Astrocyte (in vitro differentiated cells and primary cell): Measurements from ENCODE around the gene COG4. TPM values are rescaled to one million over a fixed set of nuclear protein-coding genes. Genes with fewer than 3 reads are reported as not detected.

ENCODE experiments used
- DNase-seq: peaks from one replicate; pipeline ENCODE4 v3.0.0-alpha.2; 2010; ENCODE audit warnings: low read depth
- FAIRE-seq: peaks from 2 replicates; lab custom pipeline; 2011; peaks lifted over from hg19 to GRCh38; lab: Jason Lieb, UNC
- H2AFZ ChIP-seq: 2 replicates; pipeline ENCODE4 v1.6.0; 2012; ENCODE audit warnings: low read depth, low read length, inconsistent platforms
- H3K27ac ChIP-seq: 2 replicates; pipeline ENCODE4 v1.5.1; 2011; ENCODE audit warnings: low read depth, low read length, inconsistent platforms
- H3K27me3 ChIP-seq: 2 replicates; pipeline ENCODE4 v1.6.0; 2011; ENCODE audit warnings: low read length, inconsistent platforms; ENCODE audit not compliant: insufficient read depth
- H3K36me3 ChIP-seq: 2 replicates; pipeline ENCODE4 v1.5.1; 2011; ENCODE audit warnings: low read length, inconsistent platforms; ENCODE audit not compliant: insufficient read depth
- H3K4me1 ChIP-seq: 2 replicates; pipeline ENCODE4 v1.5.1; 2011; ENCODE audit warnings: low read length, inconsistent platforms; ENCODE audit not compliant: insufficient read depth
- H3K4me2 ChIP-seq: 2 replicates; pipeline ENCODE4 v1.6.0; 2012; ENCODE audit warnings: low read length, inconsistent platforms
- H3K4me3 ChIP-seq: 2 replicates; pipeline ENCODE4 v1.5.1; 2011; ENCODE audit warnings: low read depth, mild to moderate bottlenecking, low read length, inconsistent platforms; ENCODE audit not compliant: insufficient read depth
- H3K79me2 ChIP-seq: 2 replicates; pipeline ENCODE4 v1.6.0; 2012; ENCODE audit warnings: mild to moderate bottlenecking, low read length, inconsistent platforms; ENCODE audit not compliant: insufficient read depth
- H3K9ac ChIP-seq: 2 replicates; pipeline ENCODE4 v1.6.0; 2012; ENCODE audit warnings: mild to moderate bottlenecking, low read length, inconsistent platforms
- H3K9me3 ChIP-seq: 2 replicates; pipeline ENCODE4 v1.5.1; 2012; ENCODE audit warnings: low read depth, mild to moderate bottlenecking, low read length, inconsistent platforms; ENCODE audit not compliant: insufficient read depth
- H4K20me1 ChIP-seq: 2 replicates; pipeline ENCODE4 v1.6.0; 2012; ENCODE audit warnings: low read length, inconsistent platforms; ENCODE audit not compliant: insufficient read depth
- H3K27ac Mint-ChIP-seq: one replicate; pipeline ENCODE4 v1.8.0; 2021; ENCODE audit warnings: mild to moderate bottlenecking, mixed read lengths; ENCODE audit not compliant: unreplicated experiment
- H3K27me3 Mint-ChIP-seq: one replicate; pipeline ENCODE4 v1.8.0; 2021; ENCODE audit warnings: low read depth, mixed read lengths; ENCODE audit not compliant: unreplicated experiment
- H3K36me3 Mint-ChIP-seq: one replicate; pipeline ENCODE4 v1.8.0; 2021; ENCODE audit warnings: low read depth, mixed read lengths; ENCODE audit not compliant: unreplicated experiment
- H3K4me1 Mint-ChIP-seq: one replicate; pipeline ENCODE4 v1.8.0; 2021; ENCODE audit warnings: low read depth, mixed read lengths; ENCODE audit not compliant: unreplicated experiment
- H3K4me3 Mint-ChIP-seq: one replicate; pipeline ENCODE4 v1.8.0; 2021; ENCODE audit warnings: mild to moderate bottlenecking, moderate library complexity, mixed read lengths; ENCODE audit not compliant: unreplicated experiment
- H3K9me3 Mint-ChIP-seq: one replicate; pipeline ENCODE4 v1.8.0; 2021; ENCODE audit warnings: mild to moderate bottlenecking, mixed read lengths; ENCODE audit not compliant: unreplicated experiment
- EZH2 ChIP-seq: IDR thresholded peaks from 2 replicates; pipeline ENCODE4 v1.6.1; 2012; ENCODE audit warnings: mild to moderate bottlenecking, low read length, inconsistent platforms; ENCODE audit not compliant: insufficient read depth
- total RNA-seq: library from RNA; stranded (reverse); gene quantifications from 2 replicates; pipeline ENCODE4 v1.2.1, GENCODE V29; 2021
- TF ChIP-seq, protein P1 (sequence below): IDR thresholded peaks from 2 replicates; pipeline ENCODE4 v1.5.1; 2011; ENCODE audit warnings: low read depth, mild to moderate bottlenecking, inconsistent platforms, low read length, moderate library complexity; ENCODE audit not compliant: insufficient read depth

Gene COG4
- total RNA-seq, 1 donor from 2014 or later: 42.6 TPM

DNA sequence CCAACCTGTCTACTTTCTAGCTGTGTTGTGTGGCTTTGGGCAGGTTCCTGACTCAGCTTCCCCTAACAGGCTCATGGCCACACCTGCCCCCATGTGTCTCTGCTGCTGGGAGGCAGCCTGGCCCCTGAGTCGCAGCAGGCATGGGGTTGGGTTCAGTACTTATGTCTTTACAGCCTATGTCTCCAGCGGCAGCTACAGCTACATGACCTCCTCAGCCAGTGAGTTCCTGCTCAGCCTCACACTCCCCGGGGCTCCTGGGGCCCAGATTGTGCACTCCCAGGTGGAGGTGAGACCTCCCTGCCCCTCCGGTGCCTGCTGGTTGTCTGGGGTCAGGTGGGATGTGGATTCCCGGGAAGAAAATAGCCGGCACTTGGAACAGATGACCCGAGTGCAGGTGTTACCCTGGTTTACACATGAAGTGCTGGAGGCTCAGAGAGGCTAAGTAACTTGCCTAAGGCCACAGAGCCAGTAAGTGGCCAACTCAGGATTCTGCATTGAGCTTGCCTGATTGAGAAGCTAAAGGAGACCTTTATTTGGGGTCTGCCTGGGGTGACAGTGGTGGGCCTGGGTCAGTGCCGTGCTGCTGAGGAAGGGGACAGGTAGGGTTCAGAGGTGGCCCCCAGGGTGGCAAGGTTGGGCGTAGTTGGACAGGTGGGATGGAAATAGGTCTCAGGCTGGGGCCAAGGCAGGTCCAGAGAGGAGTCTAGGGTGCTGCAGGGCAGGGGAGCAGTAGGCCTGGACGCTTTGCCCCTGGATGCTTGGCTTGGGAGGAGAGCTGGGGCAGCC lies 53.0 kb downstream of the COG4 start:
- Histone ChIP-seq H3K4me1 (no peaks in the 10 kb centered on the region), H3K4me2 (no peak overlapping the region), H3K9me3 (no peaks in the 10 kb centered on the region), H4K20me1 (no peaks in the 10 kb centered on the region), H2AFZ (no peak overlapping the region), H3K27ac (no peak overlapping the region), H3K27me3 (no peaks in the 10 kb centered on the region), H3K79me2 (no peaks in the 10 kb centered on the region), H3K9ac (no peak overlapping the region), H3K4me3 (no peak overlapping the region), H3K36me3 (no peaks in the 10 kb centered on the region)
- H3K27ac Mint-ChIP-seq: no peak overlapping the region
- H3K27me3 Mint-ChIP-seq: peaks cover 2% of the 10 kb centered on the region
- TF ChIP-seq EZH2: no peak
- TF ChIP-seq, protein P1, sequence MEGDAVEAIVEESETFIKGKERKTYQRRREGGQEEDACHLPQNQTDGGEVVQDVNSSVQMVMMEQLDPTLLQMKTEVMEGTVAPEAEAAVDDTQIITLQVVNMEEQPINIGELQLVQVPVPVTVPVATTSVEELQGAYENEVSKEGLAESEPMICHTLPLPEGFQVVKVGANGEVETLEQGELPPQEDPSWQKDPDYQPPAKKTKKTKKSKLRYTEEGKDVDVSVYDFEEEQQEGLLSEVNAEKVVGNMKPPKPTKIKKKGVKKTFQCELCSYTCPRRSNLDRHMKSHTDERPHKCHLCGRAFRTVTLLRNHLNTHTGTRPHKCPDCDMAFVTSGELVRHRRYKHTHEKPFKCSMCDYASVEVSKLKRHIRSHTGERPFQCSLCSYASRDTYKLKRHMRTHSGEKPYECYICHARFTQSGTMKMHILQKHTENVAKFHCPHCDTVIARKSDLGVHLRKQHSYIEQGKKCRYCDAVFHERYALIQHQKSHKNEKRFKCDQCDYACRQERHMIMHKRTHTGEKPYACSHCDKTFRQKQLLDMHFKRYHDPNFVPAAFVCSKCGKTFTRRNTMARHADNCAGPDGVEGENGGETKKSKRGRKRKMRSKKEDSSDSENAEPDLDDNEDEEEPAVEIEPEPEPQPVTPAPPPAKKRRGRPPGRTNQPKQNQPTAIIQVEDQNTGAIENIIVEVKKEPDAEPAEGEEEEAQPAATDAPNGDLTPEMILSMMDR: no peak
- H3K36me3 Mint-ChIP-seq: peaks cover 12% of the 10 kb centered on the region
- DNase-seq (no peak), FAIRE-seq (no peak)
- no peak overlapping the region for H3K4me3 Mint-ChIP-seq
- H3K9me3 Mint-ChIP-seq: no peaks in the 10 kb centered on the region
- H3K4me1 Mint-ChIP-seq: peaks cover 3% of the 10 kb centered on the region

DNA sequence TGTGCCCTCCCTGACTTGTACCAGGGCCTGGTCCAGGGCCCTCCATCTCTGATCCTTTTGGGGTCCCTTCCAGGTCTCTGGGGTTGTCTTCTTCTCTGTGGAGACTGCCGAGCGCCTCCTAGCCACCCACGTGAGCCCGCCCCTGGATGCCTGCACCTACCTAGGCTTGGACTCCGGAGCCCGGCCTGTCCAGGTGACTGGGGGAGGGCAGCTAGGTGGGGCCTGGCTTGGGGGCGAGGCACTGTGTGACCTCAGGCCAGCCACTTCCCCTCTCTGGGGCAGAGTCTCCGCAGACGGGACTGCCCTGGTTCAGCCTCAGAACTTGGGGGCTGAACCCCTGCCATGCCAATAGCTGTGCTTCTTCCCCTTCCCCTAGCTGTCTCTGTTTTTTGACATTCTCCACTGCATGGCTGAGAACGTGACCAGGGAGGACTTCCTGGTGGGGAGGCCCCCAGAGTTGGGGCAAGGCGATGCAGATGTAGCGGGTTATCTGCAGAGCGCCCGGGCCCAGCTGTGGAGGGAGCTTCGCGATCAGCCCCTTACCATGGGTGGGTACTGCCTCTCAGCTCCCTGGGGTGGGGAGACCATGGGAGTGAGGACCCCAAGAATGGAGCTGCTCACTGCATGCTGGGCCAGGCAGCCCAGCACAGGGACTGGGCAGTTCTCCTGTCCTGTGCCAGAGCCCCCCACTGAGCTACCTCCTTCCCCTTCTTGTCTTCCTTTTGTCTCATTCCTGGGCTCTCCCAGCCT lies 54.4 kb downstream of the COG4 start:
- Histone ChIP-seq H3K27me3 (no peaks in the 10 kb centered on the region), H3K27ac (no peak overlapping the region), H3K4me2 (no peak overlapping the region), H3K4me3 (no peak overlapping the region), H3K79me2 (no peaks in the 10 kb centered on the region), H3K9me3 (no peaks in the 10 kb centered on the region), H3K9ac (no peak overlapping the region), H2AFZ (no peak overlapping the region), H4K20me1 (no peaks in the 10 kb centered on the region), H3K4me1 (no peaks in the 10 kb centered on the region), H3K36me3 (no peaks in the 10 kb centered on the region)
- Mint-ChIP-seq H3K27me3 (peaks cover 2% of the 10 kb centered on the region), H3K4me1 (no peaks in the 10 kb centered on the region), H3K36me3 (peaks cover 16% of the 10 kb centered on the region), H3K27ac (no peak overlapping the region), H3K9me3 (no peaks in the 10 kb centered on the region), H3K4me3 (no peak overlapping the region)
- TF ChIP-seq EZH2: no peak
- TF ChIP-seq, protein P1: no peak
- DNase-seq (no peak), FAIRE-seq (no peak)
